IMR-90 (cell line): ENCODE data around the gene CCR5AS.

Experiments
- ATAC-seq: fragments of 200-7000 bp; cut with Tn5 transposase; 2 replicates; pipeline ENCODE4 v1.9.1; 2020; ENCODE audit warnings: low read depth, mild to moderate bottlenecking, moderate library complexity
- BruUV-seq: library from RNA; stranded (reverse); fragments of 400-500 nt; replicated peaks from 2 replicates; lab custom pipeline; 2021; lab: Mats Ljungman, UMichigan
- CTCF ChIA-PET: fragments of 300-600 bp; formaldehyde crosslinking; extraction: SDS; loops from one replicate; lab custom pipeline; 2021; ENCODE audit warnings: antibody characterized with exemption; lab: Yijun Ruan, JAX
- POLR2A ChIA-PET: fragments of 300-600 bp; sonication (Branson Sonifier 250); formaldehyde crosslinking; loops from one replicate; lab custom pipeline; 2022; ENCODE audit warnings: antibody characterized with exemption; ENCODE audit not compliant: unreplicated experiment; lab: Charles Lee
- DNase-seq: peaks from one replicate; pipeline ENCODE4 v3.0.0; 2013
- H2AFZ ChIP-seq: replicated peaks from 2 replicates; pipeline ENCODE3; 2013; ENCODE audit warnings: low read length, mild to moderate bottlenecking; ENCODE audit not compliant: poor library complexity
- H2AK5ac ChIP-seq: 2 replicates; pipeline ENCODE4 v1.6.1; 2013; ENCODE audit warnings: low read depth, low read length, inconsistent platforms
- H2AK9ac ChIP-seq: replicated peaks from 2 replicates; pipeline ENCODE3; 2013; ENCODE audit warnings: mild to moderate bottlenecking, low read depth, low read length, moderate library complexity; ENCODE audit not compliant: poor library complexity
- H2BK120ac ChIP-seq: 2 replicates; pipeline ENCODE4 v1.6.1; 2013; ENCODE audit warnings: low read depth, low read length, inconsistent platforms
- H2BK15ac ChIP-seq: 3 replicates; pipeline ENCODE4 v1.6.1; 2013; ENCODE audit warnings: low read depth, low read length, inconsistent platforms
- H2BK20ac ChIP-seq: 2 replicates; pipeline ENCODE4 v1.6.1; 2013; ENCODE audit warnings: low read depth, mild to moderate bottlenecking, inconsistent platforms, low read length, moderate library complexity
- H2BK5ac ChIP-seq: 2 replicates; pipeline ENCODE4 v1.6.1; 2013; ENCODE audit warnings: mild to moderate bottlenecking, low read depth, low read length, inconsistent platforms; ENCODE audit not compliant: poor library complexity, severe bottlenecking
- H3K14ac ChIP-seq: replicated peaks from 2 replicates; pipeline ENCODE4 v1.6.1; 2013; ENCODE audit warnings: low read depth, low read length, inconsistent platforms
- H3K18ac ChIP-seq: 2 replicates; pipeline ENCODE4 v1.6.1; 2013; ENCODE audit warnings: low read depth, low read length, control low read depth
- H3K23ac ChIP-seq: 2 replicates; pipeline ENCODE4 v1.6.1; 2013; ENCODE audit warnings: low read depth, low read length, inconsistent platforms
- H3K27ac ChIP-seq: 2 replicates; pipeline ENCODE4 v1.5.1; 2013; ENCODE audit warnings: mild to moderate bottlenecking, control low read depth, low read length; ENCODE audit not compliant: insufficient read depth
- H3K27me3 ChIP-seq: 2 replicates; pipeline ENCODE4 v1.6.1; 2013; ENCODE audit warnings: low read length; ENCODE audit not compliant: control insufficient read depth, insufficient read depth
- H3K36me3 ChIP-seq: 2 replicates; pipeline ENCODE4 v1.6.1; 2013; ENCODE audit warnings: low read length, mixed read lengths; ENCODE audit not compliant: control insufficient read depth, insufficient read depth
- H3K4ac ChIP-seq: 2 replicates; pipeline ENCODE4 v1.6.1; 2013; ENCODE audit warnings: low read depth, low read length, inconsistent platforms
- H3K4me1 ChIP-seq: 2 replicates; pipeline ENCODE4 v1.6.1; 2013; ENCODE audit warnings: low read length, mixed read lengths; ENCODE audit not compliant: control insufficient read depth, insufficient read depth
- H3K4me2 ChIP-seq: 2 replicates; pipeline ENCODE4 v1.6.1; 2013; ENCODE audit warnings: low read depth, mild to moderate bottlenecking, control low read depth, low read length, moderate library complexity
- H3K4me3 ChIP-seq: 2 replicates; pipeline ENCODE4 v1.5.1; 2013; ENCODE audit warnings: low read depth, mild to moderate bottlenecking, control low read depth, low read length, moderate library complexity; ENCODE audit not compliant: insufficient read depth
- H3K56ac ChIP-seq: 2 replicates; pipeline ENCODE4 v1.6.1; 2013; ENCODE audit warnings: low read length, inconsistent platforms; ENCODE audit not compliant: insufficient read depth; ENCODE audit errors: extremely low read depth
- H3K79me1 ChIP-seq, 2 experiments: 2 replicates each; pipeline ENCODE4 v1.6.1; 2013; ENCODE audit warnings: low read length in 2 of 2, inconsistent platforms in 1 of 2, low read depth in 1 of 2
- H3K9ac ChIP-seq: 2 replicates; pipeline ENCODE4 v1.6.1; 2013; ENCODE audit warnings: low read depth, low read length, control low read depth
- H3K9me1 ChIP-seq: 2 replicates; pipeline ENCODE4 v1.6.1; 2013; ENCODE audit warnings: low read length, inconsistent platforms; ENCODE audit not compliant: insufficient read depth
- H3K9me3 ChIP-seq: 2 replicates; pipeline ENCODE4 v1.6.1; 2013; ENCODE audit warnings: low read length; ENCODE audit not compliant: control insufficient read depth, insufficient read depth
- H4K20me1 ChIP-seq: 2 replicates; pipeline ENCODE4 v1.6.1; 2013; ENCODE audit warnings: low read length, inconsistent platforms; ENCODE audit not compliant: insufficient read depth
- H4K5ac ChIP-seq: 2 replicates; pipeline ENCODE4 v1.6.1; 2013; ENCODE audit warnings: mild to moderate bottlenecking, low read depth, low read length, control low read depth
- H4K8ac ChIP-seq, 2 experiments: 2 replicates each; pipeline ENCODE4 v1.6.1; 2013; ENCODE audit warnings: low read depth in 2 of 2, low read length in 2 of 2, control low read depth in 1 of 2, inconsistent platforms in 1 of 2
- H4K91ac ChIP-seq: 2 replicates; pipeline ENCODE4 v1.6.1; 2013; ENCODE audit warnings: low read depth, low read length, inconsistent platforms; ENCODE audit not compliant: insufficient read depth
- BHLHE40 ChIP-seq: fragments of 150-350 bp; IDR thresholded peaks from 2 replicates; pipeline ENCODE4 v1.6.1; 2016; ENCODE audit warnings: mild to moderate bottlenecking, low read depth, low read length
- CEBPB ChIP-seq: IDR thresholded peaks from 2 replicates; pipeline ENCODE4 v1.6.1; 2012; ENCODE audit warnings: low read depth, low read length, improper control_type of control experiment
- CHD1 ChIP-seq: IDR thresholded peaks from 2 replicates; pipeline ENCODE4 v1.6.1; 2012; ENCODE audit warnings: low read depth, low read length, improper control_type of control experiment
- RAD21 ChIP-seq: IDR thresholded peaks from 2 replicates; pipeline ENCODE4 v1.6.1; 2012; ENCODE audit warnings: low read length, improper control_type of control experiment
- RCOR1 ChIP-seq: IDR thresholded peaks from 2 replicates; pipeline ENCODE4 v1.6.1; 2012; ENCODE audit warnings: mild to moderate bottlenecking, low read length, improper control_type of control experiment; ENCODE audit not compliant: insufficient replicate concordance
- RFX5 ChIP-seq: IDR thresholded peaks from 2 replicates; pipeline ENCODE4 v1.8.0; 2012; ENCODE audit warnings: low read depth, mild to moderate bottlenecking, low read length, moderate library complexity
- WGBS, 2 experiments: methylation state at CpG; one replicate each; pipeline versions ENCODE4 v1.1.5 to v1.1.7; 2013; ENCODE audit warnings: missing lambda C conversion rate in 2 of 2; ENCODE audit not compliant: insufficient read length in 1 of 2; ENCODE audit errors: extremely low coverage in 2 of 2; 5-methylcytosine and 5-hydroxymethylcytosine counted together
- dilution Hi-C: fragments of 300-500 bp; cut with HindIII; formaldehyde crosslinking; loops from one replicate; pipeline ENCODE4 v1.14.3; 2018; ENCODE audit warnings: low sequenced_read_pairs; ENCODE audit not compliant: unreplicated experiment
- in situ Hi-C: fragments of 300-500 bp; cut with MboI; formaldehyde crosslinking; loops from 3 replicates; pipeline ENCODE4 v1.14.3; 2019; ENCODE audit warnings: low sequenced_read_pairs, inconsistent platforms, mixed read lengths
- intact Hi-C: fragments of 100-400 bp; cut with micrococcal nuclease; formaldehyde crosslinking; loops from 2 replicates; pipeline ENCODE4 v1.10.0; 2022

CCR5AS gene

DNA sequence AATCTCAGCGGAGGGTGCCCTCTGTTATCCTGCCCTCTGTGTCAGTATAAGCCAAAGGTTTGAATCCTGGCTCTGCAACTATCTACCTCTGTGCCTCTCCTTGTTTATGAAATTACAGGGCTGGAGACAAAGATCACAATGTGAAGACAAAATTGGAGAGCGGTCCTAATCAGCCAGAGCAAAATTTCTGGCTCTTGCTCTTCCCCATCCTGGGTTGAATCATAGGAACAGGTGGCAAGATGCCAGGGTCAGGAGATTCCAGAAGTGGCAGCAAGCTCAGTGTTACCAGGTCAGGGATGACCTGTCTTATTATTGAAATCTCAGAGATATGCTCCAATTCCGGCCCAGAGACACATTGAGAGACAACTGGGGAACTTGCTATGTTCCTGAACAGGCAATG lies 55.2 kb downstream of the CCR5AS start:
- no peaks in the 10 kb centered on the region for H3K4me1 ChIP-seq
- no peak for ATAC-seq
- no peak overlapping the region for H2BK120ac ChIP-seq
- no peak overlapping the region for H3K4ac ChIP-seq
- H3K4me2 ChIP-seq: no peak overlapping the region
- no peak overlapping the region for H2BK15ac ChIP-seq
- H3K9ac ChIP-seq: no peak overlapping the region
- H3K36me3 ChIP-seq: no peaks in the 10 kb centered on the region
- in situ Hi-C loops (no loop called here), dilution Hi-C loops (no loop called here), intact Hi-C loops (no loop called here)
- no peak overlapping the region for H3K14ac ChIP-seq
- no peaks in the 10 kb centered on the region for H3K9me3 ChIP-seq
- no peak overlapping the region for H4K5ac ChIP-seq
- H3K56ac ChIP-seq: no peak overlapping the region
- CTCF ChIA-PET: interaction anchor here (0.9 kb wide), 1 partner anchor 98 kb away, joined by 3 read pairs; no protein-coding TSS in a partner anchor
- no peaks in the 10 kb centered on the region for H3K9me1 ChIP-seq
- H3K4me3 ChIP-seq: no peak overlapping the region
- WGBS, 2 experiments: 100% methylated on average over 1 of the region's 3 CpGs; no CpG with 5 or more reads in 1 of the 2 experiments
- no peak overlapping the region for H2AK9ac ChIP-seq
- no peak overlapping the region for H2BK5ac ChIP-seq
- DNase-seq: no peak
- TF ChIP-seq RAD21 (no peak), CHD1 (no peak), CEBPB (no peak), BHLHE40 (no peak), RCOR1 (no peak), RFX5 (no peak)
- H3K27ac ChIP-seq: no peak overlapping the region
- H2BK20ac ChIP-seq: no peak overlapping the region
- H4K20me1 ChIP-seq: no peaks in the 10 kb centered on the region
- BruUV-seq: no TSS peak
- H4K8ac ChIP-seq: no peak overlapping the region
- POLR2A ChIA-PET: no interaction called here
- H3K23ac ChIP-seq: no peak overlapping the region
- H3K18ac ChIP-seq: no peak overlapping the region
- no peaks in the 10 kb centered on the region for H3K79me1 ChIP-seq
- H2AFZ ChIP-seq: no peak overlapping the region
- H2AK5ac ChIP-seq: no peak overlapping the region
- H3K27me3 ChIP-seq: peaks cover 33% of the 10 kb centered on the region
- H4K91ac ChIP-seq: no peak overlapping the region
